ENCODE results near the gene KLHL13.

- TF ChIP-seq FOXM1 (IDR thresholded peaks at IDR 0.05; ENCODE audit: borderline replicate concordance) (no peak), ELF4 (IDR thresholded peaks at IDR 0.05) (no peak), TARDBP (IDR thresholded peaks at IDR 0.05) (no peak), L3MBTL2 (conservative IDR thresholded peaks at IDR 0.05) (no peak), HDGF (IDR thresholded peaks at IDR 0.05; ENCODE audit: borderline replicate concordance) (no peak), SP1 (IDR thresholded peaks at IDR 0.05) (no peak), ZNF384 (IDR thresholded peaks at IDR 0.05) (no peak), BHLHE40 (IDR thresholded peaks at IDR 0.05; ENCODE audit: borderline replicate concordance) (no peak), FOXK2 (IDR thresholded peaks at IDR 0.05) (no peak), ARNT (IDR thresholded peaks at IDR 0.05) (no peak), NFRKB (IDR thresholded peaks at IDR 0.05) (no peak), FOXA1 (IDR thresholded peaks at IDR 0.05) (no peak)
- TF ChIP-seq, protein P1, sequence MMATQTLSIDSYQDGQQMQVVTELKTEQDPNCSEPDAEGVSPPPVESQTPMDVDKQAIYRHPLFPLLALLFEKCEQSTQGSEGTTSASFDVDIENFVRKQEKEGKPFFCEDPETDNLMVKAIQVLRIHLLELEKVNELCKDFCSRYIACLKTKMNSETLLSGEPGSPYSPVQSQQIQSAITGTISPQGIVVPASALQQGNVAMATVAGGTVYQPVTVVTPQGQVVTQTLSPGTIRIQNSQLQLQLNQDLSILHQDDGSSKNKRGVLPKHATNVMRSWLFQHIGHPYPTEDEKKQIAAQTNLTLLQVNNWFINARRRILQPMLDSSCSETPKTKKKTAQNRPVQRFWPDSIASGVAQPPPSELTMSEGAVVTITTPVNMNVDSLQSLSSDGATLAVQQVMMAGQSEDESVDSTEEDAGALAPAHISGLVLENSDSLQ (IDR thresholded peaks at IDR 0.05), result no peak
These were observed 54.4 kb downstream of the KLHL13 start for GRCh38 chrX:118062048-118062789.

Measured in HEK293T (cell line).